ENCODE data around the gene SAMM50.

DNA sequence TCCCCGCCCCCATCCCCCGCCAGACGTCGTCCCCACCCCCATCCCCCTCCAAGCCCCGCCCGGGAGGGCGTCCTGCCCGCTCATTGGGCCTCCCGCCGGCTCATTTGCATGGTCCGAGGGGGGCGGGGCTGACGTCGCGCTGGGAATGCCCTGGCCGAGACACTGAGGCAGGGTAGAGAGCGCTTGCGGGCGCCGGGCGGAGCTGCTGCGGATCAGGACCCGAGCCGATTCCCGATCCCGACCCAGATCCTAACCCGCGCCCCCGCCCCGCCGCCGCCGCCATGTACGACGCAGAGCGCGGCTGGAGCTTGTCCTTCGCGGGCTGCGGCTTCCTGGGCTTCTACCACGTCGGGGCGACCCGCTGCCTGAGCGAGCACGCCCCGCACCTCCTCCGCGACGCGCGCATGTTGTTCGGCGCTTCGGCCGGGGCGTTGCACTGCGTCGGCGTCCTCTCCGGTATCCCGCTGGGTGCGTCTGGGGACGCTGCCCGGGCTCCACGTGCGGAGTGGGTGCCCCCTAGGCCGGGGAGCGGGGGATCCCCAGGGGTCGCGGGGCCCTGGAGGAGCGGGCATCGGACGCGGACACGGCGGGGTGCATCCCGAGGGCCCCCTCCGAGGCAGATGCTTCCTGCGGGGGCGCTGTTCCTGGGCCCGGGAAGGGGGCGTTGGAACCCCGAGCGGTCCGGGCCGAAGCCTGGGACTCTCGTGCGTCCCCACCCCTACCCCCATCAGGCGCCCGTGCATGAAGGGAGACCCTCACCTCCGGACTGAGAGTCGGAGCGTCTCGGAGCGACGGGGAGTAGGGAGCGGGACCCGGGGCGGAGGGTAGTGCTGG is 31.4 kb upstream of the SAMM50 start, which contains the start of gene PNPLA3:
- TF ChIP-seq, protein P1, sequence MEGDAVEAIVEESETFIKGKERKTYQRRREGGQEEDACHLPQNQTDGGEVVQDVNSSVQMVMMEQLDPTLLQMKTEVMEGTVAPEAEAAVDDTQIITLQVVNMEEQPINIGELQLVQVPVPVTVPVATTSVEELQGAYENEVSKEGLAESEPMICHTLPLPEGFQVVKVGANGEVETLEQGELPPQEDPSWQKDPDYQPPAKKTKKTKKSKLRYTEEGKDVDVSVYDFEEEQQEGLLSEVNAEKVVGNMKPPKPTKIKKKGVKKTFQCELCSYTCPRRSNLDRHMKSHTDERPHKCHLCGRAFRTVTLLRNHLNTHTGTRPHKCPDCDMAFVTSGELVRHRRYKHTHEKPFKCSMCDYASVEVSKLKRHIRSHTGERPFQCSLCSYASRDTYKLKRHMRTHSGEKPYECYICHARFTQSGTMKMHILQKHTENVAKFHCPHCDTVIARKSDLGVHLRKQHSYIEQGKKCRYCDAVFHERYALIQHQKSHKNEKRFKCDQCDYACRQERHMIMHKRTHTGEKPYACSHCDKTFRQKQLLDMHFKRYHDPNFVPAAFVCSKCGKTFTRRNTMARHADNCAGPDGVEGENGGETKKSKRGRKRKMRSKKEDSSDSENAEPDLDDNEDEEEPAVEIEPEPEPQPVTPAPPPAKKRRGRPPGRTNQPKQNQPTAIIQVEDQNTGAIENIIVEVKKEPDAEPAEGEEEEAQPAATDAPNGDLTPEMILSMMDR (conservative IDR thresholded peaks at IDR 0.05; ENCODE audit: low read depth in 2 of 2), result peak; percentile 41 to 46; a peak in 3 of 4 replicates
- no peak for TF ChIP-seq CREB1 (CRISPR knock-in tag; IDR thresholded peaks at IDR 0.05; ENCODE audit: low read depth)
